GM18526 (cell line): ENCODE data around the gene RHBG.

Experiments used
- POLR2A ChIP-seq: IDR thresholded peaks from 3 replicates; pipeline ENCODE4 v1.6.1; 2011; ENCODE audit not compliant: insufficient read length; ENCODE audit errors: extremely low read depth

RHBG gene

GRCh38 chr1:156378557-156378956, 9.5 kb downstream of the RHBG start:
- no peak for TF ChIP-seq POLR2A

- no peak for TF ChIP-seq POLR2A
Observed at GRCh38 chr1:156379420-156380165, 10.6 kb downstream of the RHBG start.

- TF ChIP-seq POLR2A = no peak
Observed at GRCh38 chr1:156382561-156382960, 13.6 kb downstream of the RHBG start.

GRCh38 chr1:156383023-156383422, 14.0 kb downstream of the RHBG start:
- TF ChIP-seq POLR2A = no peak

GRCh38 chr1:156384007-156384406, 15.0 kb downstream of the RHBG start:
- TF ChIP-seq POLR2A = no peak

- no peak for TF ChIP-seq POLR2A
Observed at GRCh38 chr1:156384658-156385057, 15.6 kb downstream of the RHBG start.

DNA sequence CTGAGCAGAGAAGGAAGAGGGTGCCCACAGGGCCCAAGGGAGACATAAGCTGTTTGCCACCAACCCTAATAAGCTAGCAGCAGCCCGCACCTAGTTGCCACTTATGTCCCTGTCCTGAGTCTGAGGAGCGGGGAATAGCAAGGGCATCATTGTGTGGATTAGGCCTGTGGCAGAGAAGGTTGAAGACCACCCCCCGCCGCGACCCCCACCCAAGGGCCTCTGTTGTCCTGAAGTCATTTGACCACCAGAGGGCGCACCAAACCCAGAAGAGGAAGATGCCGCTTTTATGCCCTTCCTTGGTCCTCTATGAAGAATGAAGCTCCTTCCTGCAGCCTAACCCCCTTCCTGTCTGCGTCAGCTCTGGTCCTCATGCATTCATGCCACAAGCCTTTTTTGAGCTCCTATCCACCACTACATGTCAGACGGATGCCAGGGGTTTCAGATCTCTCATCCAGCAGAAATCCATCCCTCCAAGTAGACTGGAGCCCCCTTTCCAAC, 16.6 kb downstream of the RHBG start:
- no peak for TF ChIP-seq POLR2A

- TF ChIP-seq POLR2A = no peak
Observed at GRCh38 chr1:156386134-156386901, 17.3 kb downstream of the RHBG start.

GRCh38 chr1:156386949-156387869, 18.2 kb downstream of the RHBG start:
- TF ChIP-seq POLR2A = no peak

GRCh38 chr1:156387870-156388173, 18.8 kb downstream of the RHBG start:
- no peak for TF ChIP-seq POLR2A

GRCh38 chr1:156388174-156389137, 19.4 kb downstream of the RHBG start:
- no peak for TF ChIP-seq POLR2A

DNA sequence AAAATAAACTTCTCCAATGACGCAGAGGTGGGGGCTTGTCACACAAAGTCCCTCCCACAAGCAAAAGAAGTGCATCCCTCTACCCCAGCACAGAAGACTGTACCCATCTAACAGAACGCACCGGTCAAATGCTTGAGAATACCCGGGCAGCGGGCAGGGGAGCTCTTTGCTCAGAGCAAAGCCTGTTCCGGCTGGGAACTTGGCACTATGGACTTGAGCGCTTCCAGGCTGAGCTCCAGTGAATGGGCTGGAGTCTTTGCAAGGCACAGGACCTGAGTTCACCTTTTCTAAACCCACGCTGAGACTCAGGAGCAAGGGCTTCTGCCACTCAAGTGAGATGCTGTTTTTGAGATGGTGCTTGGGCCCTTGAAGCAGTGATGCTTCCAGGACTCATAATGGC, 20.3 kb downstream of the RHBG start:
- TF ChIP-seq POLR2A = no peak

DNA sequence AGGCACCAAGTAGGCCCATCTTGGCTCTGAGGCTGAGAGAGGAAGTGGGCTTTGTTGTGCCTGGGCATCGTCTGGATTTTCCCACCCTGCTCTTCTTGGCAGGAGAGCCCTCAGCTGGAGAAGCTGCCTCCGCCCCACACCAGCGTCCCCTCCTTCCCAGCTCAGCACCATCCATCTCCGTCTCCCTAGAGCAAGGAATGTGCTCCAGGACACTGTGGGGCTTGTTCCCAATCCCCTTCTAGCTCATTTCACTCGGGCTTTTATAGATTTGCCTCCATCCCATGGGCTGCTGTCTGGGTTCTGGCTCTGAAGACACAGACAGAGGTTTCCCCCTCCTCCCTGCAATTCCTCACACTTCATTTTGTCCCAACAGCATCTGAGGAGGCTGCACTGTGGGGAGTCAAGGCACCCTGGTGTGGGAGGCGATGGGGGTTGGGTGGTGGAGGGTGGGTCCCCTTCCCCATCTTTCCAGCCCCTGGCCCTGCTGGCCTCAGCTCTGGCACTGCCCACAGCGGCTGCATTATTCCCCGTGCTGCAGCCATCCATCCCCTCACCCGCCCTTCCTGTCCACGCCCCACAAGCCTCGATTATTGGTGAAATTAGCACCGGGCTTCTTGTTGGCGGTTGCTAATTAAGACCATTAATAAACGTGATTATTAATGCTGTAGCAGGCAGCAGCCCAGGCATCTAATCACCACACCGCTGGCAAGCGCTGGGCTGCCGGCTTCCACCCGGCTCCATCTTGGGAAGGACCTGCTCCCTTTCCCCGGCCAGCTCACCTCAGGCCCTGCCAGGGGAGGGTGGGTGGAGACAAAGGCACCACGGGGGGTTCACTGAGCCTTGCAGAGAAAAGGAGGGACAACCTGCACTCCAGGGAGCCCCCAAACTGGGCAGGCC, 21.7 kb downstream of the RHBG start:
- TF ChIP-seq POLR2A = no peak

- TF ChIP-seq POLR2A = no peak
Observed at GRCh38 chr1:156391366-156391677, 22.3 kb downstream of the RHBG start.
